GM23338 (cell line): ENCODE results near the gene MRPS5. TPM values are rescaled to one million over a fixed set of nuclear protein-coding genes. Genes with fewer than 3 reads are reported as not detected.

Source experiments
- ATAC-seq: fragments of 200-7000 bp; cut with Tn5 transposase; 3 replicates; pipeline ENCODE4 v1.9.1; 2020
- DNase-seq: peaks from one replicate; pipeline ENCODE4 v3.0.0-alpha.2; 2015; ENCODE audit warnings: low spot score
- H2AFZ ChIP-seq: fragments of 200-600 bp; sonication (generic); 2 replicates; pipeline ENCODE4 v1.8.0; 2016; ENCODE audit warnings: antibody characterized with exemption, mild to moderate bottlenecking, moderate library complexity
- H3F3A ChIP-seq: fragments of 200-600 bp; sonication (generic); replicated peaks from 2 replicates; pipeline ENCODE4 v1.8.0; 2017; ENCODE audit warnings: antibody characterized with exemption, mixed run types, low read depth
- H3K27ac ChIP-seq: fragments of 200-600 bp; sonication (generic); 2 replicates; pipeline ENCODE4 v1.6.1; 2016; ENCODE audit warnings: low read depth
- H3K27me3 ChIP-seq: fragments of 200-600 bp; sonication (generic); 2 replicates; pipeline ENCODE4 v1.8.0; 2016; ENCODE audit warnings: mild to moderate bottlenecking, mixed run types, moderate library complexity; ENCODE audit not compliant: insufficient read depth
- H3K36me3 ChIP-seq: fragments of 200-600 bp; sonication (generic); 2 replicates; pipeline ENCODE4 v1.8.0; 2016; ENCODE audit warnings: mild to moderate bottlenecking; ENCODE audit not compliant: insufficient read depth
- H3K4me1 ChIP-seq: fragments of 200-600 bp; sonication (generic); 2 replicates; pipeline ENCODE4 v1.8.0; 2016; ENCODE audit warnings: mild to moderate bottlenecking, moderate library complexity; ENCODE audit not compliant: insufficient read depth
- H3K4me2 ChIP-seq: fragments of 200-600 bp; sonication (generic); 2 replicates; pipeline ENCODE4 v1.7.1; 2017; ENCODE audit warnings: mixed run types
- H3K4me3 ChIP-seq: fragments of 200-600 bp; sonication (generic); 2 replicates; pipeline ENCODE4 v1.6.1; 2016; ENCODE audit warnings: mixed run types
- H3K79me2 ChIP-seq: fragments of 200-600 bp; sonication (generic); replicated peaks from 2 replicates; pipeline ENCODE4 v1.8.0; 2017; ENCODE audit warnings: mild to moderate bottlenecking; ENCODE audit not compliant: insufficient read depth
- H3K9me2 ChIP-seq: fragments of 200-600 bp; sonication (generic); 2 replicates; pipeline ENCODE4 v1.8.0; 2017; ENCODE audit not compliant: insufficient read depth
- H4K20me1 ChIP-seq: fragments of 200-600 bp; sonication (generic); replicated peaks from 2 replicates; pipeline ENCODE4 v1.8.0; 2017; ENCODE audit warnings: mild to moderate bottlenecking; ENCODE audit not compliant: insufficient read depth
- H3K27ac Mint-ChIP-seq: 2 replicates; pipeline ENCODE4 v1.8.0; 2020; ENCODE audit warnings: inconsistent platforms, mild to moderate bottlenecking, moderate library complexity, mixed read lengths
- H3K27me3 Mint-ChIP-seq: 3 replicates; pipeline ENCODE4 v1.8.0; 2022; ENCODE audit warnings: low read depth, mild to moderate bottlenecking, moderate library complexity, mixed read lengths, inconsistent platforms; ENCODE audit not compliant: insufficient read depth, poor library complexity
- H3K36me3 Mint-ChIP-seq: 3 replicates; pipeline ENCODE4 v1.8.0; 2021; ENCODE audit warnings: low read depth, mild to moderate bottlenecking, inconsistent platforms, moderate library complexity, mixed read lengths
- H3K4me1 Mint-ChIP-seq: 3 replicates; pipeline ENCODE4 v1.8.0; 2020; ENCODE audit warnings: mild to moderate bottlenecking, inconsistent platforms, mixed read lengths
- H3K4me3 Mint-ChIP-seq: 3 replicates; pipeline ENCODE4 v1.8.0; 2021; ENCODE audit warnings: moderate library complexity, mild to moderate bottlenecking, inconsistent platforms, mixed read lengths
- H3K9me3 Mint-ChIP-seq: 3 replicates; pipeline ENCODE4 v1.8.0; 2020; ENCODE audit warnings: moderate library complexity, mild to moderate bottlenecking, inconsistent platforms, mixed read lengths
- CREB1 ChIP-seq: fragments of 250-450 bp; sonication (Bioruptor Pico); IDR thresholded peaks from 2 replicates; pipeline ENCODE4 v1.5.0; 2020; ENCODE audit warnings: low read depth, mild to moderate bottlenecking, moderate library complexity
- EZH2 ChIP-seq: fragments of 200-600 bp; sonication (generic); IDR thresholded peaks from one replicate; pipeline ENCODE4 v1.8.0; 2017; ENCODE audit warnings: antibody characterized with exemption, mild to moderate bottlenecking, low read depth; ENCODE audit not compliant: unreplicated experiment
- EZH2phosphoT487 ChIP-seq: fragments of 200-600 bp; sonication (generic); IDR thresholded peaks from one replicate; pipeline ENCODE4 v1.8.1; 2018; ENCODE audit warnings: antibody characterized with exemption; ENCODE audit not compliant: unreplicated experiment
- JUNB ChIP-seq: IDR thresholded peaks from one replicate; pipeline ENCODE4 v1.6.1; 2016; ENCODE audit warnings: antibody characterized with exemption; ENCODE audit not compliant: unreplicated experiment
- NANOG ChIP-seq: IDR thresholded peaks from 2 replicates; pipeline ENCODE4 v1.6.1; 2016; ENCODE audit warnings: antibody characterized with exemption, borderline replicate concordance
- REST ChIP-seq: IDR thresholded peaks from one replicate; pipeline ENCODE4 v1.6.1; 2018; ENCODE audit warnings: antibody characterized with exemption; ENCODE audit not compliant: unreplicated experiment
- STAT1 ChIP-seq: IDR thresholded peaks from one replicate; pipeline ENCODE4 v1.6.1; 2016; ENCODE audit warnings: antibody characterized with exemption; ENCODE audit not compliant: unreplicated experiment
- ZNF114 ChIP-seq: fragments of 250-450 bp; sonication (Bioruptor Pico); IDR thresholded peaks from 2 replicates; pipeline ENCODE4 v1.5.0; 2020; ENCODE audit warnings: mild to moderate bottlenecking, moderate library complexity
- polyA plus RNA-seq: library from polyadenylated mRNA; unstranded; fragments of >200 nt; fragmentation: Nextera tagmentation; extraction: Ambion mirVana; gene quantifications from 2 replicates; pipeline ENCODE4 v1.2.1, GENCODE V29; 2016
- total RNA-seq: library from RNA; depleted of rRNA; stranded (reverse); fragments of >200 nt; shearing (Covaris generic); gene quantifications from 2 replicates; pipeline ENCODE4 v1.2.3, GENCODE V29; 2014
- TF ChIP-seq, protein P1 (sequence below), 2 experiments: fragments of 200-600 bp in 1 of 2; sonication (generic) in 1 of 2; conservative IDR thresholded peaks; 2 replicates each; pipeline versions ENCODE4 v1.5.1 to v1.6.1; 2016 to 2017; ENCODE audit warnings: antibody characterized with exemption in 2 of 2, low read depth in 2 of 2, mild to moderate bottlenecking in 2 of 2, moderate library complexity in 1 of 2

MRPS5 gene
- total and polyA plus RNA-seq, 2 experiments from 2014 or later, result 51.9 to 79.0 TPM

GRCh38 chr2:95058989-95059641 is 62.5 kb downstream of the MRPS5 start:
- H3K79me2 ChIP-seq, result no peaks in the 10 kb centered on the region
- no peaks in the 10 kb centered on the region for H3F3A ChIP-seq
- H4K20me1 ChIP-seq, result no peaks in the 10 kb centered on the region
- H2AFZ ChIP-seq, result no peak overlapping the region
- no peak overlapping the region for H3K4me2 ChIP-seq
- no peak overlapping the region for H3K4me3 Mint-ChIP-seq
- H3K27me3 Mint-ChIP-seq, result peaks cover 26% of the 10 kb centered on the region
- TF ChIP-seq, protein P1, sequence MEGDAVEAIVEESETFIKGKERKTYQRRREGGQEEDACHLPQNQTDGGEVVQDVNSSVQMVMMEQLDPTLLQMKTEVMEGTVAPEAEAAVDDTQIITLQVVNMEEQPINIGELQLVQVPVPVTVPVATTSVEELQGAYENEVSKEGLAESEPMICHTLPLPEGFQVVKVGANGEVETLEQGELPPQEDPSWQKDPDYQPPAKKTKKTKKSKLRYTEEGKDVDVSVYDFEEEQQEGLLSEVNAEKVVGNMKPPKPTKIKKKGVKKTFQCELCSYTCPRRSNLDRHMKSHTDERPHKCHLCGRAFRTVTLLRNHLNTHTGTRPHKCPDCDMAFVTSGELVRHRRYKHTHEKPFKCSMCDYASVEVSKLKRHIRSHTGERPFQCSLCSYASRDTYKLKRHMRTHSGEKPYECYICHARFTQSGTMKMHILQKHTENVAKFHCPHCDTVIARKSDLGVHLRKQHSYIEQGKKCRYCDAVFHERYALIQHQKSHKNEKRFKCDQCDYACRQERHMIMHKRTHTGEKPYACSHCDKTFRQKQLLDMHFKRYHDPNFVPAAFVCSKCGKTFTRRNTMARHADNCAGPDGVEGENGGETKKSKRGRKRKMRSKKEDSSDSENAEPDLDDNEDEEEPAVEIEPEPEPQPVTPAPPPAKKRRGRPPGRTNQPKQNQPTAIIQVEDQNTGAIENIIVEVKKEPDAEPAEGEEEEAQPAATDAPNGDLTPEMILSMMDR (conservative IDR thresholded peaks at IDR 0.05; ENCODE audit: low read depth in 2 of 2), result no peak
- TF ChIP-seq EZH2phosphoT487 (no peak), NANOG (no peak), REST (no peak), STAT1 (no peak)
- no peaks in the 10 kb centered on the region for H3K9me3 Mint-ChIP-seq
- peaks cover 18% of the 10 kb centered on the region for H3K4me1 Mint-ChIP-seq
- H3K27ac ChIP-seq, result no peak overlapping the region
- DNase-seq (no peak), ATAC-seq (no peak)
- no peak overlapping the region for H3K4me3 ChIP-seq
- no peaks in the 10 kb centered on the region for H3K36me3 Mint-ChIP-seq
- no peaks in the 10 kb centered on the region for H3K36me3 ChIP-seq
- H3K9me2 ChIP-seq, result no peaks in the 10 kb centered on the region
- H3K27ac Mint-ChIP-seq, result no peak overlapping the region
- no peaks in the 10 kb centered on the region for H3K27me3 ChIP-seq
- H3K4me1 ChIP-seq, result peaks cover 16% of the 10 kb centered on the region

DNA sequence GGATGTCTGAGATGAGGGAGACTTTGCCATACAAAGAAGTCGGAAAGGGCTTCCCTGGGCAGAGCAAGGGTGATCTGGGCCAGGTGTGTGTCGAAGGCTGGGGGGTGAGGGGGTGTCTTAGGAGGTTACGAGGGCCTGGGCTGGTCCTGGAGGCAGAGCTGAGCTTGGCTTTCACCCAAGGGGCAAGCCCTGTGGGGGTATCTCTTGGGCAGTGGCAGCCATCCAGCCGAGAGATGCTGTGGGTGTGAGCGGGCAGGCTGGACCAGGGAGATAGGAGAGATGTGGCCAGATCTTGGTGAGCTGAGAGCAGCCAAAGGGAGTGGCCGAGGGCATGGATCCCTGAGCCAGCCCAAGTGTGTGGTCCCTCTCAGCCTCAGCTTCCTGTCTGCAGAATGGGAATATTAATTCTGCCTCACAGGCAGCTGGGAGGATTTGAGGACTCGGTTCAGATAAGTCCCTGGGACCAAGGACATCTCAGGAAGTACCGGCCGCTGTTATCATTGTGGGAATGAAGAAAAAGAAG is 63.1 kb downstream of the MRPS5 start:
- H3K36me3 ChIP-seq, result no peaks in the 10 kb centered on the region
- no peaks in the 10 kb centered on the region for H3F3A ChIP-seq
- no peaks in the 10 kb centered on the region for H4K20me1 ChIP-seq
- H3K4me1 ChIP-seq, result peaks cover 10% of the 10 kb centered on the region
- DNase-seq (no peak), ATAC-seq (no peak)
- TF ChIP-seq JUNB (no peak), NANOG (no peak), CREB1 (CRISPR knock-in tag) (no peak), ZNF114 (CRISPR knock-in tag) (no peak), EZH2 (no peak)
- TF ChIP-seq, protein P1 (conservative IDR thresholded peaks at IDR 0.05; ENCODE audit: low read depth in 2 of 2), result no peak
- H3K4me2 ChIP-seq, result no peak overlapping the region
- no peaks in the 10 kb centered on the region for H3K79me2 ChIP-seq
- Mint-ChIP-seq H3K9me3 (no peaks in the 10 kb centered on the region), H3K4me1 (peaks cover 13% of the 10 kb centered on the region), H3K36me3 (no peaks in the 10 kb centered on the region), H3K4me3 (no peak overlapping the region), H3K27me3 (peaks cover 23% of the 10 kb centered on the region), H3K27ac (no peak overlapping the region)
- H3K27ac ChIP-seq, result no peak overlapping the region
- H3K9me2 ChIP-seq, result no peaks in the 10 kb centered on the region
- H3K4me3 ChIP-seq, result no peak overlapping the region
- no peak overlapping the region for H2AFZ ChIP-seq
- no peaks in the 10 kb centered on the region for H3K27me3 ChIP-seq
